SK-N-SH (cell line): ENCODE measurements around the gene RBMS3.

Experiments
- ELF1 ChIP-seq: IDR thresholded peaks from 2 replicates; pipeline ENCODE4 v1.4.0; 2012
- EZH2phosphoT487 ChIP-seq: fragments of 200-600 bp; sonication (generic); IDR thresholded peaks from 2 replicates; pipeline ENCODE4 v1.6.1; 2017; ENCODE audit warnings: low read depth, mixed run types, mild to moderate bottlenecking, antibody characterized with exemption, moderate library complexity, borderline replicate concordance
- TF ChIP-seq, protein P1 (sequence below): IDR thresholded peaks from 2 replicates; pipeline ENCODE4 v1.4.0; 2012; ENCODE audit warnings: low read depth

DNA sequence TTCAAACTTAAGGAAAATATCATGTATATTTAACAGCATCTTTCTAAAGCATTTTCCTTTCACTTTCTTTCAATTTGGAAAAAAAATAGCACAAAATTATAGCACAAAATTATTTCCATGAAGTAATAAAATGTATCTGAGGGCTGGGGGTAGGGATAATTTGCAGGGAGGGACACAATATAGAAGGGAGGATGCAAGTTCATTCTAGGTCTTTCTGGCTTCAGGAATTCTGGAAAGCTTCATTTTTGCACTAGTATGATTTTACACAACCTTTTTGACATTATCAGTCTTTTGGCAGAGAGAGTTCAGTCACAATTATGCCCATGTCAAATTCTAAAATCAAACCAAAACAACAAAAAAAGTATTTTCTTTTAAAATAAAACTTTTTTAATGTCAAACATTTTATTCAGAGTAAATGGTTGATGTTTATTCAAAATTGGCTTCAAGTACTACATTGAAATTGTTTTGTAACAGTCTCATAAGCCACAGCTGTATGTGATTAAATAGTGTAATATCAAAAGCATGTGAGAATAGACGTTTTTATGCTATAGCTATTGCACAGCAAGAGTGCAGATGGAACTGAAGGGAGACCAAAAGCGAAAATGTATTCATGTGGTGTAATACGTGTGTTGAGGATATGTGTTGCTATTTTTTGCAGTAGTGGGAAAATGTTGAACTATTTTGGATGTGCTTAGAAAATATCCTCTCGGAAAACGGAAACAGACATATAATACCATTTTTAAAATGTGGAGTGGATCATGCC lies 5.8 kb downstream of the RBMS3 start:
- TF ChIP-seq ELF1 (no peak), EZH2phosphoT487 (no peak)
- TF ChIP-seq, protein P1, sequence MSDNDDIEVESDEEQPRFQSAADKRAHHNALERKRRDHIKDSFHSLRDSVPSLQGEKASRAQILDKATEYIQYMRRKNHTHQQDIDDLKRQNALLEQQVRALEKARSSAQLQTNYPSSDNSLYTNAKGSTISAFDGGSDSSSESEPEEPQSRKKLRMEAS, result no peak
